ENCODE measurements around the gene PLXNA4.

Gene PLXNA4

DNA sequence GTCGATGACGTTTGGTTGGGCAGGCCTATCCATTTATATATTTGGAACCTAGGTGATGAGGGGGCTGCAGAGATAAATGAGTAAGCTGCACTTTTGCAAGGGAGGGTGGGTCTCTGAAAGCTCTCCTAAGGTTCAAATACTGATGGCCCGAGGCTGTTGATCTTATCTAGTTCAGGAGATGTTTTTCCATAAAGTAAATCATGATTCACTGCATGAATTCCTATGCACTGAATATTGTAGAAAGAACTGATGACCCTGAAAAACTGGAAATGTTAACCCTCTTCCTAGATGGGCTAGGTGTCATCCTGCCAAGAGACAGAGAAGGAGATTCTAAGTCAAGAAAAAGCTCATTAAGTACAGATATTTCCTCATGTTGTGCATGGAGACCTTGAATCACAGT is 459.9 kb downstream of the PLXNA4 start:
- no peak for DNase-seq (ENCODE audit: low read depth)

DNA sequence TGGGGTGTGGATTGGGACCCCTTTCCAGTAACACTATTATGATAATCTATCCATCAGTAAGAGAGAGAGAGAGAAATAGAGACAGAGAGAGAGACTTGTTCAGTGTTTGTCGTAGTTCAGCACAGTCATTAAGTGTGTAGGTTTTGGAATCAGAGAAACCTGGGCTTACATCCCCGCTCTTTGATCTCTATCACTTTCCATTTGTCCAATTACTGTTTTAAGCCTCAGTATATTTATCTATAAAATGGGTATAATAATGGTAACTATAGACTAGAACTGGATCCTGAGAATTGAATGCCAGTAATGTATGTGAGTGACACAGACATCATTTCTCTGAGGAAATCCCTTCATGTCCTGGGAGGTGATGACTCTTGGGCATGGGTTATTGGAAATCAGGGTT is 460.5 kb downstream of the PLXNA4 start:
- DNase-seq (ENCODE audit: low read depth) = no peak

DNA sequence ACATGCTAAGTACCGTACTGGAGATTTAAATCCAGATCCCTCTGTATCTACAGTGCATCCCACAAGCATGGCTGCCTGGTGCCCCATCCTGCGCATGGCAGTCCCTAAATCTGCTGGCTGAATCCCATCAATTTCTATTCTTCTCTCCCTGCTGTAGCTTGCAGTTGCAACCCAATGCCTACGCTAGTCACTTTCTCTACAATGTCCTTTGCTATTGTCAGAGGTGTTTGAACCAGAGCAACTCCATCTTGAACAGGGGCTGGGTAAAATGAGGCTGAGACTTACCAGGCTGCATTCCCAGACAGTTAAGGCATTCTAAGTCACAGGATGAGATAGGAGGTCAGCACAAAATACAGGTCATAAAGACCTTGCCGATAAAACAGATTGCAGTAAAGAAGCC is 461.2 kb downstream of the PLXNA4 start:
- DNase-seq (ENCODE audit: low read depth) = no peak

DNA sequence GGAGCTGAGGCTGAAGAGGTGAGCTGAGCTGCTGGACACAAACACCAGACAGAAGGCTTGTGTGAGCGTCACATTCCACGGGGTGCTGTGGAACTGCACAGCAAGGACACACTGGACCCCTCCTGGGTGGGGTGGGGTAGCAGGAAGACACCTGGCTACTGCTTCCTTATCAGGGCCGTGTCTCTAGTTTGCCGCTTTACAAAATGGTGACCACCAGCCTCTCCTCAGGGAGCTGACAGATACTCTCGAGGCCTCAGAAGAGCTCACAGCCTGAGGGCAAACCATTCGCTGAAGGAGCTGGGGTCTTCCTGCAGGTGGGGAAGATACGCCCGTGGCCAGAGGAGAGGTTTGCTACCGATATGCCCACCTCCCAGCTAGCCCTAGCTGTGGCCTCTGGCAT is 461.9 kb downstream of the PLXNA4 start:
- no peak for DNase-seq (ENCODE audit: low read depth)

DNA sequence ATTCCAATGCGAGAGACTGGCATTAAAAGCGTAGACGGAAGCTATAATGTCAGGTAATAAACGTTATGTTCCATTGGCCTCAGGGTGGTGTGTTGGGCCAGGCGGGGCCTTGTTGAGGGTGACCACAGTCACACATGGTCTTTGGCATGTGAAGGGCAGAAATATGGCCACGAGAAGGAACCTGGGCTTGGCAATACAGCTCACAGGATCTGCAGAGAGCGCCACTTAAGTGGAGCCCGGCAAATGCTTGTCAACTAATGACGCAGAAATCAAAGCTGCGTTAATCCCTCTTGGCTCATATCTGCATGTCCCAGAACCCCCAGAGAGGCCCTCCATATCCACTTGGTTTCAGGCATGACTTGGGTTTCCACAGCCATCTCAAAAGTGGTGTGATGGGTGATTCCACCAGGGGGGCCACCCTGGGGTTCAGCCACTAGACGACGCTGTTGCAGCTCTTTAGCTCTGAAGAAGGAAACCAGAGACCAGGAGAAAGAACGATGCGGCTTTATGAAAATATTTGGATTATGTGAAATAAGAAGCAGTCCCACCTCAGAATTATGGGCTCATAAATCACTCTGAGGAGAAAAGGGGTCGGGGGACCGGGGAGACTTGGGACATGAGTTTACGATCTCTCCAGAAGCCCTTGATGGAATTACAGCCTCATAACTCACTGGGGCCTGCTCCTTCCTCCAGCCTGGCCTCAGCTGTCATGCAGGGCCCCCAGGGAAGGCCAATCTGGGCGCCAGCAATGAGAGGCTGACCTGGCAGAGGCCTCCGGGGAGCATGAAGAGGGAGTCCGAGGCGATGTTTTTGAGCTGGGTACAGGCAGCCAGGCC is 462.5 kb downstream of the PLXNA4 start:
- DNase-seq (ENCODE audit: low read depth) = no peak

DNA sequence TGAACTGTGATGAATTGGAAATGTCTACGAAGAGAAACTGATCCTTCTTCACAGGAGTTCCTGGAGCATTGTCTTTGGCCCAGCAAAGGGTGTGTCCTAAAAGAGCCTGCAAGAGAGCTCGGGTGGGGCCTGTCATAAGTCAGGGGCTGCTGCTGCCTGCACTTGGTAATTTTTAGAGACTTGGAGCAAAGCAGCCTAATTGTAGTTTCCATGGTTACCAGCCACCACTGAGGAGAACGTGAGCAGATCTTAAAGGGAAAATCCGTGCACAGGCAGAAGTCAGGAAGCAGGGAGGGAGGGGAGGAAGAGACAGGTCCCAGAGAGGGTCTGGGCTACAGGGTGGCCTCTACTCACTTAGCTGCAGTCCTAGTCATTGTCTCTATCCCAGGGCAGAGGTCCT is 463.6 kb downstream of the PLXNA4 start:
- DNase-seq (ENCODE audit: low read depth) = no peak

DNA sequence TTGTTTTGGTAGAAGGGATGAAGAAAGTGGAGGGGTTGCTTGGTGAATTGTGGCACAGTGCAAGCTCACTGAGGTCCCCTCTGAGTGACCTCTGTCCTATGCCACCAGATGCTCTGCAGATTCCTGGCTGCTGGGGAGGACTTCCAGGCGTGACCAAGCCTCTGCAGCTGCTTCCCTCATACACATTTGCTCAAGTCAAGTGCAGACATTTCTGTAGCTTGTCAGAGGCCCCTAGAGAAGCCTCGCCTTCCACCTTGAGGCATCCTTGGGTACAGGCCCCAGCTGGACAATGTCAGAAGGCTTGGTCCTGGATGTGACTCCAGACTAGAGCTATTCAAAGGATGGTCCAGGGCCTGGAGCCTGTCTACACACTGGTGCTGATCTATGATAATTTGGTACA is 464.2 kb downstream of the PLXNA4 start:
- DNase-seq (ENCODE audit: low read depth) = no peak

DNA sequence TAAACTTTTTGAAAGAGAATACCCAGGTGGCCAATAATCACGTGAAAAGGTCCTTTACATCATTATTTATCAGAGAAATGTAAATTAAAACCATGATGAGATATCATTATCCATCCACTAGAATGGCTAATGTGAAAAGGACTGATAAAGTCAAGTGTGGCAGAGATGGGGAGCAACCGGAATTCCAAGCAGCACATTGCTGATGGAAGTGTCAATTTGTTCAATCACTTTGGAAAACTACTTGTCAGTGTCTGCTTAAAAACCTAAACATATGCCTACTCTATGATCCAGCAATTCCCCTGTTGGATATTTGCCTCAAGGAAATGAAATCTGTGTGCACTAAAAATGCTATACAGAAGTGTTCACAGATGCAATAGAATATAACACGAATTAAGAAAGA is 465.6 kb downstream of the PLXNA4 start:
- DNase-seq (ENCODE audit: low read depth) = no peak

DNA sequence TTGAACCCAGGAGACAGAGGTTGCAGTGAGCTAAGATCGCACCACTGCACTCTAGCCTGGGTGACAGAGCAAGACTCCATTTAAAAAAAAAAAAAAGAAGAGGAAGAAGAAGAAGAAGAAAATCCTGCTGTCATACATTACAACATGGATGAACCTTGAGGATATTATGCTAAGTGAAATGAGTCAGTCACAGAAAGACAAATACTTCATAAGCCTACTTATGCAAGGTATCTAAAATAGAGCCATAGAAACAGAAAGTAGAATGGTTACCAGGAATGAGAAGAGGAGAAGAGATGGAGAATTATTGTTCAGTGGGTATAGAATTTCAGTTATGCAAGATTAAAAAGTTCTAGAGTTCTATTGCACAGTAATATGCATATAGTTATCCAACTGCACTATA is 466.5 kb downstream of the PLXNA4 start:
- no peak for DNase-seq (ENCODE audit: low read depth)

DNA sequence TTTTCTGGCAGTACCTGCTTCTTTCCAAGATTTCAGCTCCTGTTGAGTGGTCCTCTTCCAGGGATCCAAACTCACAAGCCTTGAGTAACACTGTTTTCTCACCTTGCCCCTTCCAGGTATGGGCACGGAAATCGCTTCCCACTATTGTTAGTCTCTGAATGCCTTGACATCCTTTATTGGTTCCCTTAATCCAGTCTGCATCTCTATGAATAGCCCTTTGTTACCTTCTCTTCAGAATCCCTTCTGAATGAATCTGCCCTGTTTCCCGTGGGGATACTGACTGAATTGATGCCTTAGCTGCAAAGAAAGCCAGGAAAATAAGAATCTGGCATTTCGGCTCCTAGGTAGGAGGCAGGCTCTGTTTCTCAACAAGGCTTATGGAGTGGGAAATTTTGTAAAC is 467.7 kb downstream of the PLXNA4 start:
- no peak for DNase-seq (ENCODE audit: low read depth)

DNA sequence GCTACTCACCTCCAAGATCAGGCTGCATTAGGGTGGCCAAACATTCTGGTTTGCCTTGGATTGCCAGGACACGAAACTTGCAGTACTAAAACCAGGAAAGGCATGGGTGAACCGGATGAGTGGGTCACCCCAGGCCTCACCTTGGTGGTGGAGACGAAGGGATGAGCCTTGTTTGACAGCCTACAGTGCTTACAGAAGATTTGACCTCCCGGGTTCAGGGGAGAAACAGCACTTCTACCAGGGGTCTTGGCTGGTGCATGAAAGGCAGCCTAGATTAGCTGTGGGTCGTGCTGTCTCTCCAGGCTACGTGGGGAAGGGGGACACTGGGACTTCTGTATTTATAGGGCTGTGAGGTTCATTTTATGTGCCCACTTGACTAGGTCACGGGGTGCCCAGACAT is 469.8 kb downstream of the PLXNA4 start:
- no peak for DNase-seq (ENCODE audit: low read depth)

DNA sequence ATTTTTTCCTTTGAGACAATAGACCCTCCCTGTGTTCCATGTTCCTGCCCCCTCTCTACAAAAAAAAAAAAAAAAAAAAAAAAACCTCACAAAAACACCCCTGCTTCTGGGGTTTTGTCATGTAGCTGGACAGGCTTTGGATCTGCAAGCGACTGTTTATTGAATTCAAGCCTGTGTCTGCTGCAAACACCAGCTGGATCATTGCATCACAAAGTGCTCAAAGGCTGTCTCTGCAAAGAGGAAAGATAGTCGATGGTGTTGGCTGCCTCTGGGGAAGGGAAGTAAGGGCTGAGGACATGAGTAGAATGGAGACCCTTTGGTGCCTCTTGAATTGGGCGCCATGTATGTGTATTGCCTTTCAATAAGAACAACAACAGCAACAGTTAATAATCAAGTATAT is 471.2 kb downstream of the PLXNA4 start:
- no peak for DNase-seq (ENCODE audit: low read depth)

DNA sequence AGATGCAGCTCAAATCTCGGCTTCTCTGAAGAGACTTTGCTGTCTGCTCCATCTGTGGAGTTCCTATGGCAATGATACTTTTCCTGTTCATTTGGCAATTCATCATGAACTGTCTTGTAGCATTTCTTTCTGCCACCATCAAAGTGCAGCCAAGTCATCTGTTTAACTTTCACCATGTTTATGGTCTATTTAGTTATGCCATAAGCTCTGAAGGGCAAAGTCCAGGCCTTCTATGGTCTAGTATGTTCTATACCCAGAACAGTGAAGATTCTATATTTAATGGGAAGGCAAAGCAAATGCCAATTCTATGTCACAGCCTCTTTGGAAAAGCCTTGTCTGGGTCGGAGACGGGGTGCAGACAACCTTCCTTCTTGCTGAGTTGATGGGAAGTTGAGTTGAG is 472.6 kb downstream of the PLXNA4 start:
- no peak for DNase-seq (ENCODE audit: low read depth)

DNA sequence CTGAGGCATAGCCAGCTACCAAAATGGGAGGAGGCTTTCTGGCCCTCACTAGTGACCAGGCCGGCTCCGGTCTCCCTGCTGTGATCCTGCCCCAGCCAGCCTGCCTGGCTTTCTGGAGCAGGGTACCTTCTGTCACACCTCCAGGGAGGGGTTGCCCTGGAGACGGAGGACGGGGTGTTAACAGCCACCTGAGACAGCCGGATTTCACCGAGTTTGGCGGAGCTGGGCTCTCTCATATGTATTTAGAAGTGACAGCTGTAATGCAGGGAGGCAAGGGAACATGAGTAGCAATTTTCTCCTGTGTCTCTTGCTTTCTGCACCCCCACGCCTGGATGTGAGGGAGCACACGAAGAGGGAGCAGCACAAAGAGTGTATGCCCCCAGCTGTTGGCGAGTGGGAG is 473.3 kb downstream of the PLXNA4 start:
- DNase-seq (ENCODE audit: low read depth) = no peak

DNA sequence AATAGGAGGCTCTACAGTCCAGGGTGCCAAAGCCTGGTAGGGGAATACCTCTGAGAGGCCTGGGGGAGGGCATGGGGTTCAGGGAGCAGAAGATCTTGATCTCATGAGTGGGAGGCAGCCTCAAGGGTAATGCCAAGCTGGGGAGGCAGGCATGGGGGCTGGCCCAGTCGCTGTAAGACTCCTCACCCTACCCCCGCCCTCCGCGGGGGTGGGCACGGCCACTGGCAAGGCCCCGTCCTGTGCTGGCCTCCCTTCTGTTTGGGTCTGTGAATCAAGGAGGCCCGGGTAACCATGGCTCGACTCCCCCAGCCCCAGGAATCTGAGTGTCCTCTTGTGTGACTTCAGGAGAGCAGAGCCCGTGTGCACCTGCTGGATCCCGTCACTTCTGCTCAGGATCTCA is 473.9 kb downstream of the PLXNA4 start:
- no peak for DNase-seq (ENCODE audit: low read depth)

DNA sequence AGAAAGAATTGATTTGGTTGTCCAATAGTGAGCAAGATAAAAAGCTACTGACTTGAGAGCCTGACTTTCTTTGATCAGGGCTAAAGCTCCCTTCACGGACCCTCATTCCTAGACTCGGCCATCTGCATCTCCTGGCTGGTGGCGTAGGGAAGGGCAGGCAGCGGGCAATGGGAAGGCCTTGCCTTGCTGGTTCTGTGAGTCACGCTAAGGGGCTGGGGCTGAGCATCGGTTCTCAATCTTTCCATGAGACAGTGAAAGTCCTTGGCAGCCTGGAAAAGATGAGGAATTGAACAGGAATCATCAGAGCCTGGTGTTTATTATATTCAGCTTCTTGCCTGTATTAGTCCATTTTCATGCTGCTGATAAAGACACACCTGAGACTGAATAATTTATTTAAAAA is 475.3 kb downstream of the PLXNA4 start:
- DNase-seq (ENCODE audit: low read depth) = no peak

DNA sequence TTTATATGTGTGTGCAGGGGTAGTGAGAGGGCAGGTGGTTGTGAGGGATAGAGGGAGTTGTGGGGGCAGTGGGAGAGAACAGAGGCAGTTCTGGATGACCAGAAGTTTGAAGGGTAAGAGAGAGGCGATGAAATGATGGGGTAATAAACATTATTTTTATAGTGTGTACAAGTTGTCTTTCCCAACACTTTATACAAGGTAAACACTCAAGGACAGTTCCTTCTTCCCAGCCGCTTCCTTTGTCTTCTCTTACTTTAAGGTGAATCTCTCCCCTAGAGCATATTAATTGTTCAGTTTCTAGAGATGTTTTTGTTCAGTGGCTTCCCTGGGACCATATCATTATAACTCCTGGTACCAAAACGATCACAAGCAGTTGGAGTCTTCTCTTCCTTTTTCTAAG is 475.8 kb downstream of the PLXNA4 start:
- no peak for DNase-seq (ENCODE audit: low read depth)

DNA sequence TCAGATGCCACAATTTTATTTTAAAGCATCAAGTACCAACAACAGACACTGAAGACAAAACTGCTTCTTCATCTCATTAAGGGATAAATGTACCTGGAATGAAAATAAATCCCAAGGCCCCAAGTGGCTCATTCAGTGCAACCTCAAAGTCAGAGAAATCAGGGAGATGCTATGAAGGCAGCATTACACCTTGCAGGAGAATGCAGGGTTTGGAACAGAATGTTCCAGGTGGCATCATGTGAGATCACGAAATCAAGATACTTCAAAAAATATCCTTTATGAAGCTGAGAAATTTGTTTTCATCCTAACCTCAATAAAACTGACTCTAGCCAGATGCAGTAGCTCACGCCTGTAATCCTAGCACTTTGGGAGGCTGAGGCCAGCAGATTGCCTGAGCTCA is 477.1 kb downstream of the PLXNA4 start:
- no peak for DNase-seq (ENCODE audit: low read depth)

DNA sequence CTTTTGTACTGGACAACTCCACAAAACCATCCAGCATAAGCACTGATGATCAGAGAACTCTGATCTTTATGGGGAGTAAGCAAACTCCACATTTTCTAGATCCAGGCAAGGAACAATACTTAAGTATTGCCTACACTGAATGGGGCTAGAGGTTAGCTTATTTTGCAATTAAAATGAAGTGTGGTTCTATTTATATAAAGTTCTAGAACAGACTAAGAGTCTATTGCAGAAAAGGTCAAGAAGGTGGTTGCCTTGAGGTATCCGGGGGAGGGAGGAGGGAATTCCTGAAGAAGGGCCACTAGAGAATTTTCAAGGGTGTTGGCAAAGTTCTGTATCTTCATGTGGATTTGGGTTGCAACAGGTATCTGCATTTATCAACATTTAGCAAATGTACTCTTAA is 477.9 kb downstream of the PLXNA4 start:
- DNase-seq (ENCODE audit: low read depth) = no peak

DNA sequence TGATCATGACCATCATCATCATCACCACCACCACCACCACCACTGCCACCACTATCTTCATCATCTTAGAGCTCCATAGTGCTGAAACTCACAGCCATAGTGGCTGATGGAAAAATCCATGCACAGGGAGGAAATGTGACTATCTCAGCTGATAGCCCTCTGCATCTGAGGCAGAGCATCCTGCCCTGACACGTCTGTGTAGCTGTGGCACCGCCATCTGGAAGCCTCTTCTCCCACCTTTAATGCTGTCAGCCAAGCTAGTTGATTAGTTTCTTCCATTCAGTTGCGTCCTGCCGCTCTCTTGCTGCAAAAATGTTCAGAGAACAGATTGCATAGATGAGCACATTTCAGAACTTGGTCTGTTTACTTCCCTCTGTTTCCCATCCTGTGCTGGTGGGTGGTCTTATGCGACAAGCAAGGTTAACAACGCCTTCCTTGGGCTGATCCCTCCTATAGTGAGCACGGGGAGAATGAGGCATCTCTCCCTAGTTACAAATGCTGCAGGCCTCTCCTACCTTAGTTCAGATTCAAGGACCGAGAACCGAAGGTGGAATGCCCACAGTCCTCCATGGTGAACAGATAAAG is 478.6 kb downstream of the PLXNA4 start:
- no peak for DNase-seq (ENCODE audit: low read depth)

DNA sequence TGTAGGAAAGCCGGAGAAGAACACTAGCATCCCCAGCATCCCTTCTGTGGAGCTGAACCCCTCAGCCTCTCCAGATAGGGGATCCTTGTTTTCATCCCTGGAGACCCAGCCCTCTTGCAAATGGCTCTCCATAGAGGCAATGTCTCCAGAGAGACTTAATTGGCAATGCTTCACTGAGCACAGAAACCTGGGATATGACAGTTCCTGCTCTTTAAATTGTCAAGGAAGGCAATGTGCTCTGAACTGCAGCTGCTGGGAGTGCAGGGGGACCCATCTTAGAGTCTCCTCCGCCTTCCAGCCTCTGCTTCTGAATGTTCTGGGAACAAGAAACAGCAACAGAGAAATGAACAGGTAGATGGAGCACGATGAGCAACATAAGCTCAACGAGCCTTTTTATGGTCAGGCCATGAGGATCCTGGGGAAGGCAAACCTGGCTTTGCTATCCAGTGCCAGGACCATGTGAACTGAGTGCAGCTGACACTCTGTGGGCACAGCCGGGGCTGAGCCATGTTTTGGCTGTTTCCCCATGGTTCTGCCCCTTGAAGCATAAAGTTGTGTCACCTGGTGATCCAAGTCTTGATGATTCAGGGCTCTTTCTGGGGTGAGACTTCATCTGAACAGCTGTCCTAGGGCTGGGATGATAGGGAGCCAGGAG is 481.0 kb downstream of the PLXNA4 start:
- no peak for DNase-seq (ENCODE audit: low read depth)

DNA sequence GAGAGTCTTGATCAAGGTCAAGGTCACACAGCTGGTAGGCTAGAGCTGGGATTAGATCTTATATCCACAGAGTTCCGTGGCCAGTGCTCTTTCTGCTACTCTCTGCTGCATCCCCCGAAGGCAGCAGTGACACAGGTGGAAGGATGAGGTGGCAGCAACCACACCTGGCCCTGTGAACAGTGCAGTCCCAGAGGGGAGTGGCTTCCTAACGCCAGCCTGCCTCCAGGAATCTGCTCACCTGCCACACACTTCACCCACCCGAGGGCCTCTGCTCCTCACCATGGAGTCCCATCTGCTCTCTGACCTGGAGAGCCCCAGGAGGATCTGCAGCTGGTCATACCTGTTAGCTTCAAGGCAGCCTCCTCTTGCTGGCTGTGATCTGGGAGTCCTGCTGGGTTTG is 484.2 kb downstream of the PLXNA4 start:
- DNase-seq (ENCODE audit: low read depth) = no peak

DNA sequence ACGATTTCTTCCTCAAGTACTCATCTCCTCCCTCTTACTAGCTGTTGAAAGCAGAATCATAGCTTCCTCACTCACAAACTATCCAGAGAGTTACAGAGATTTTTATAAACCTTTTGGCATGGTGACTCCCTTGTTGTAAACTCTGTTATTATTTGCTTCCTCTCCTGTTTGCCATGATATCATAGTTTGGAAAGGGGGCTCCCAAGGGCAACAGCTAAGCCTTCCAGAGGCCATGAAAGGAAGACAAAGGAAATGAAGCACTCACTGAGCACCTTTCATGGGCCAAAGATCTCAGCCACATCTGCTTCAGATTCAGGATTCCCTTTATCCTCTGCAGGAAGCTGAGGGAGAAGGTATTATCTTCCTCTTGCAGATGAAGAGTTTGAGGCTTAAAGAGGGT is 484.6 kb downstream of the PLXNA4 start:
- no peak for DNase-seq (ENCODE audit: low read depth)

DNA sequence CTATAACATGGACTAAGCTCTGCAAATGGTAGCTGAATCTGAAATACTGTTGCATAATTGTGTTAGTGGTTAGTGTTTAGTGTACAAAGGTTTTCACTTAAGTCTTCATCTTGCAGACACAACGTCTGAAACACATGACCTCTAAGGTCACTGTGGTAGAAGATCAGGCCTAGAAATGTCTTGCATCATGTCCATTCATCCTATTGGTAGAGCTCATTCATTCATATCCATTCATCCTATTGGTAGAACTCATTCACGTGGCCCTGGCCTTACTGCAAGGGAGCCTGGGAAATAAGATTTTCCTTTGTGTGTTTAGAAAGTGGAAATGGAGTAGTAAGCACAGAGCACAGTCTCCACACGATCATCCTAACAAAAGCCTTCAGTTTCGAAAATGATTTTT is 485.8 kb downstream of the PLXNA4 start:
- no peak for DNase-seq (ENCODE audit: low read depth)

Data from activated T-cell treated with anti-CD3 and anti-CD28 coated beads for 48 hours (primary cell).